GM12891 (cell line): ENCODE data around the gene GPHA2.
A peak's percentile ranks its signal among the peaks of the same experiment; 100 is the strongest.

ENCODE experiments used
- DNase-seq: peaks from one replicate; pipeline ENCODE4 v3.0.0; 2011; ENCODE audit warnings: low spot score; ENCODE audit not compliant: insufficient read length
- FAIRE-seq: peaks from 2 replicates; lab custom pipeline; 2011; peaks lifted over from hg19 to GRCh38; lab: Jason Lieb, UNC
- PAX5 ChIP-seq: IDR thresholded peaks from 2 replicates; pipeline ENCODE4 v1.6.1; 2011; ENCODE audit warnings: low read length, moderate library complexity, mild to moderate bottlenecking; ENCODE audit not compliant: insufficient read depth, severe bottlenecking
- POLR2A ChIP-seq: IDR thresholded peaks from 2 replicates; pipeline ENCODE4 v1.6.1; 2011; ENCODE audit warnings: low read depth, low read length, control low read depth
- POLR2AphosphoS5 ChIP-seq: IDR thresholded peaks from 2 replicates; pipeline ENCODE4 v1.6.1; 2011; ENCODE audit warnings: low read depth, low read length, control low read depth
- POU2F2 ChIP-seq: IDR thresholded peaks from 2 replicates; pipeline ENCODE4 v1.6.1; 2011; ENCODE audit warnings: low read depth, mild to moderate bottlenecking, control low read depth, low read length, moderate library complexity
- SPI1 ChIP-seq: IDR thresholded peaks from 2 replicates; pipeline ENCODE4 v1.6.1; 2011; ENCODE audit warnings: low read depth, low read length, control low read depth
- TAF1 ChIP-seq: IDR thresholded peaks from 2 replicates; pipeline ENCODE4 v1.6.1; 2011; ENCODE audit warnings: low read depth, low read length, control low read depth

Gene GPHA2

DNA sequence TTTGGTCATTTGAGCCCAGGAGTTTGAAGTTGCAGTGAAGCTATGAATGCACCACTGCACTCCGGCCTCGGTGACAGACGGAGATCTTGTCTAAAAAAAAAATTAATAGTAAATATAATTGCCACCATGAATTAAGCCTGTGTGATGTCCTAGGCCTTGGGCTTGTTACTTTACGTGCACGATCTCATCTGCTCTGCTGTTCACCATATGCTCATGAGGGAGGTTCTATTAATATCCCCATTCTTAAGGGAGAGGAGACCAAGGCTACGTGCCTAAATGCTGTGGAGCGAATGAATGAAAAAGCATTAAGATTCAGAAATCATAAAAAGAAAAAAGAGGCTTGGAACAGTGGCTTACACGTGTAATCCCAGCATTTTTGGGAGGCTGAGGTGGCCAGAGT is 16.1 kb downstream of the GPHA2 start:
- FAIRE-seq (no peak), DNase-seq (no peak)
- TF ChIP-seq SPI1 (no peak), POU2F2 (no peak), PAX5 (no peak), POLR2AphosphoS5 (no peak), TAF1 (no peak), POLR2A (no peak)

- DNase-seq, result no peak
- TF ChIP-seq POLR2AphosphoS5 (no peak), PAX5 (peak; percentile 27), POLR2A (no peak)
- no peak for FAIRE-seq
Observed at GRCh38 chr11:64918017-64918416, 17.7 kb downstream of the GPHA2 start.

DNA sequence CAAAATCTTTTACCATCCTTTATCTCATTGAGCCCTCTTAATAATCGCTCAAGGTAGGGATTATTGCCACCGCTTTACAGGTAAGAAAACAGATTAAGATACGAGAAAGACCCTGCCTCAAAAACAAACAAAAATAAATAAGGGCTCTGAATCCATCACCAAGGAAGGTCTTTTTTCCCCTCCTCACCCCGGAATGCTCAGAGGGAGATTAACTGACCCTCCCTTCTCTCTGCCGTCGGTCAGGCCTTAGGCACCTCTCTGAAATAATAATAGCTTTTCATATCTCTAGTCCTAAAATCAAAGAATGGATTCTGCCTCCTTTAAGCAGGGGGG is 18.1 kb downstream of the GPHA2 start:
- TF ChIP-seq TAF1 (no peak), SPI1 (no peak), POU2F2 (no peak), POLR2AphosphoS5 (no peak), POLR2A (no peak), PAX5 (no peak)
- no peak for FAIRE-seq
- DNase-seq, result no peak

DNA sequence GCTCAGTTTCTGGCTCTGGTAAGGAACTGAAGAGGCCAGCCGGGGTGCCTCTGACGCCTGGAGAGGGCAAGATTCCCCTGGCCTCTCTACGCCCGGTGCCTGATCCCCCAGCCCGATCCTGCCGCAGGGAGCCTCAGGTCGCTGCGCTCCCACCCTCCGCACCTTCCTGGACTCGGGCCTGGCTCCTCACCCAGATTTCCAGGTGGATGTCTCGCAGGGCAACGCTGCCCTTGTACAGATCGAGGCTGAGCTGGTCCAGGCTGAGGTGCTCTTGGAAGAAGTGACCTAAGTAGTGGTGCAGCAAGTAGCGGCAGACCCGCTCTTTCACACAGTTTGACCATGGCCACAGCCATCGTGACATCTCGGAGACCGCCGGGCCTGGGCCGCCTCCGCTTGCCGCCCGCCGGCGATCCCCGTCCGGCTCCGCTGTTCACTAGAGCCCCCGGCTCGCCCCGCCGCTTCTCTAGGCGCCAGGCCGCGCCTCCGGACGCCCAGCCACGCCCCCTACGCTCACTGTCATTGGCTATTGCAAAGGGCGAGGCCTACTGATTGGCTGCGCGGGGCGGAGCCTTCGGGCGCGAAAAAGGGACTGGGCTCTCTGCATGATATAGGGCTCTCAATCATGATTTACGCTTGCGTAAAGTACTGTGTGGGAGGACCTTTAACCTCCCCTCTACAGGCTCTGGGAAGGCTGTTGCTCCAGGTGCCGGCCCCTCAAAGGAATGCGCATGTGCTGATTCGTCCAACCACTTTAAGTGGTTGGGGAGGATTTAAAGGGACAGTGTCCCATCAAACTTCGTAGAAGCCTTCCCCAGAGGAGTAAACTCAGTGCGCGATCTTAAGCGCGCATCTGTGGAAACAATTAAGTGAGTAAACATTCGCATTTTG is 18.7 kb downstream of the GPHA2 start, which contains the start of gene ATG2A:
ATG2A (minus strand) TSS at position 435 of the 888 bp plus-strand sequence; CDS start at position 361, 74 bp downstream.
- FAIRE-seq (peak; percentile 95), DNase-seq (peak; percentile 99)
- TF ChIP-seq POLR2AphosphoS5, result peak; percentile 72
- TF ChIP-seq PAX5, result no peak
- peak; percentile 73 for TF ChIP-seq POLR2A
- peak; percentile 82 for TF ChIP-seq TAF1
- no peak for TF ChIP-seq SPI1
- peak; percentile 64 for TF ChIP-seq POU2F2

- DNase-seq (peak; percentile 63), FAIRE-seq (peak; percentile 87)
- TF ChIP-seq POU2F2 (no peak; the same call in 1 of the 2 replicates), SPI1 (0 out of 2 replicates have a peak, but pooled peaks have one; percentile 10)
Observed at GRCh38 chr11:64916040-64916774, 19.5 kb downstream of the GPHA2 start.

DNA sequence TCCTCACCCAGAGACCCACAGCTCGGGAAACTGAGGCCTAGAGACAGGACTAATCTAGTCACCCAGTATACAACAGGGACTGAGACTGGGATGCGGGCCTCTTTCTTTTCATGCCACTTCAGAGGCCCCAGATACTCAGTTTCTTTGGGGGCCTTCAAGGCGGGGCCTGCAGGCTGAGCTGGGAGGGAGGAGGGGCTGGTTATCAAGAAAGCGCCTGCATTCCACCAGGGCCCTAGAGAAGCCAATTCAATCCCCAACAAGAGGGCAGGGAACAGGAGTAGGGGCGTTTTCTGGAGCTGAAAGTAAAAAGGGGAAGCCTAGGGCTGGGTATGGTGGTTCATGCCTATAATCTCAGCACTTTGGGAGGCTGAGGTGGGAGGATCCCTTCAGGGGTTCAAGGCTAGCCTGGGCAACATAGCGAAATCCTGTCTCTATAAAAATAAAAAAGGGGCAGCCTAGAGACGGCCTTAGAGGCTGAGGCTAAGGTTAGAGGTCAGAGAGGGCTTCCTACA is 20.3 kb downstream of the GPHA2 start:
- FAIRE-seq (no peak), DNase-seq (no peak)
- TF ChIP-seq TAF1 (no peak), SPI1 (peak; percentile 44)

GRCh38 chr11:64914123-64914522 is 21.6 kb downstream of the GPHA2 start:
- DNase-seq (no peak), FAIRE-seq (no peak)
- TF ChIP-seq SPI1 (no peak), PAX5 (no peak), POLR2AphosphoS5 (no peak), TAF1 (no peak), POU2F2 (no peak), POLR2A (no peak)

DNA sequence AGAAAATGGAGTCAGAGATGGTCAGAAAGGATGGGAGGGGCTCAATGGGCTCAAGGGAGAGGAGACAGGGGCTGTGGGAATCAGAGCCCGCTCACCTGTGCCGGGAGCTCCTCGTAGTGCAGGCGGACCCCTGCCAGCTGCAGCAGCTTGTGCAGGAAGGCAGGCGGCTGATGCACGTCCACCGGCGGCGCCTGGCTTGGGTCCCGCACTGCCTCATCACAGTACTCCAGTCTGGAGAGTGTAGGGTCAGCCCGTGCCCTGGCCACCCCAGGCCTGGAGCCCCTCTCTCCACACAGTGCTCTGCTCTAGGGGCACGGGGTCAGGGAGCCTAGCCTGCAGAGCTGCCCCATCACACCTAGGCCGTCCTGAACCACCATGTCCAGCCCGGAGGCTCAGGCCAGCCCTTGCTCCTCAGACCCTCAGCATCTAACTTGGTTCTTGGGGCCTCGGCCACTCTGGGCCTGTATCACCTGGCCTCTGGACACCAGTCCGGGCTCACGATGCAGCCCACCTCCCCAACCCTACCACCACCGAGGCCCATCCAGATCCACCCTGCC is 22.4 kb downstream of the GPHA2 start:
- no peak for FAIRE-seq
- no peak for DNase-seq
- TF ChIP-seq POLR2AphosphoS5, result no peak
- TF ChIP-seq PAX5, result no peak
- no peak for TF ChIP-seq TAF1
- TF ChIP-seq POU2F2, result no peak
- TF ChIP-seq POLR2A, result no peak
- no peak for TF ChIP-seq SPI1

DNA sequence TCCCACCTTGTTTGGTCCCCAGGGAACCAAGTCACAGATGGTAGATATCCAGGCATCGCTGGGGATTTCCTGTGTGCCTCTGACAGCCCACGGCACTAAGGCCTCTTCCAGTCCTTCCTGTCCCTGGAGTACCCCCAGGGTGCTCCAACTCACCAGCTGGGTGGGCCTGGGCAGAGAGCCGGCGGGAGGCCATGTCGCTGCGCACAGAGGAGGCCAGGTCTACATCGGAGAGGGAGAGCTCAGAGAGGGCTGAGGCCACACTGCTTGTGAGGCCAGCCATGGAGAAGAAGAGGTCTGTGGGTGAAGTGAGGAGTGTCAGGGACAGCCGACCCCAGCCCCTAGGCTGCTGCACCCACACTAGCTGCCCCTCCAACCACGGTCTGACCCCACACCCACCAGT is 24.0 kb downstream of the GPHA2 start:
- no peak for DNase-seq
- FAIRE-seq, result no peak

More for the DNA sequence above, 24.0 kb downstream of the GPHA2 start:
- TF ChIP-seq SPI1, result no peak
- no peak for TF ChIP-seq POLR2A
- no peak for TF ChIP-seq POU2F2
- TF ChIP-seq TAF1, result no peak
- TF ChIP-seq PAX5, result no peak
- no peak for TF ChIP-seq POLR2AphosphoS5
